Endothelial cell of umbilical vein (primary cell): Measurements from ENCODE around the gene GGNBP2.

Experiments used
- EZH2 ChIP-seq: IDR thresholded peaks from 2 replicates; pipeline ENCODE4 v1.6.1; 2012; ENCODE audit warnings: borderline replicate concordance, low read depth, mild to moderate bottlenecking, moderate library complexity, low read length, inconsistent platforms; ENCODE audit not compliant: severe bottlenecking
- FOS ChIP-seq: IDR thresholded peaks from 2 replicates; pipeline ENCODE4 v1.6.1; 2011; ENCODE audit warnings: mild to moderate bottlenecking, low read length, moderate library complexity, borderline replicate concordance; ENCODE audit not compliant: insufficient read depth
- JUN ChIP-seq: IDR thresholded peaks from 2 replicates; pipeline ENCODE4 v1.6.1; 2011; ENCODE audit warnings: borderline replicate concordance, low read depth; ENCODE audit not compliant: insufficient read length, insufficient read depth
- MYC ChIP-seq: IDR thresholded peaks from one replicate; pipeline ENCODE4 v1.6.1; 2011; ENCODE audit warnings: mild to moderate bottlenecking, low read depth, low read length
- POLR2A ChIP-seq: IDR thresholded peaks from 2 replicates; pipeline ENCODE4 v1.6.1; 2012; ENCODE audit warnings: low read depth, mild to moderate bottlenecking, control low read depth, low read length
- POLR2AphosphoS5 ChIP-seq: IDR thresholded peaks from 2 replicates; pipeline ENCODE4 v1.6.1; 2012; ENCODE audit warnings: low read depth, mild to moderate bottlenecking, control low read depth, low read length, moderate library complexity; ENCODE audit not compliant: insufficient read depth
- TF ChIP-seq, protein P1 (sequence below), 2 donors: IDR thresholded peaks; 1 replicate in 1 of 2; 2 replicates in 1 of 2; pipeline ENCODE4 v1.5.1; 2011; ENCODE audit warnings: low read length in 2 of 2, mild to moderate bottlenecking in 2 of 2, moderate library complexity in 2 of 2, control low read depth in 1 of 2, inconsistent platforms in 1 of 2, low read depth in 1 of 2; ENCODE audit not compliant: insufficient read depth in 1 of 2; ENCODE audit errors: extremely low read depth in 1 of 2
- TF ChIP-seq, protein P2 (sequence below): IDR thresholded peaks from 2 replicates; pipeline ENCODE4 v1.6.1; 2011; ENCODE audit not compliant: insufficient read depth, insufficient read length

DNA sequence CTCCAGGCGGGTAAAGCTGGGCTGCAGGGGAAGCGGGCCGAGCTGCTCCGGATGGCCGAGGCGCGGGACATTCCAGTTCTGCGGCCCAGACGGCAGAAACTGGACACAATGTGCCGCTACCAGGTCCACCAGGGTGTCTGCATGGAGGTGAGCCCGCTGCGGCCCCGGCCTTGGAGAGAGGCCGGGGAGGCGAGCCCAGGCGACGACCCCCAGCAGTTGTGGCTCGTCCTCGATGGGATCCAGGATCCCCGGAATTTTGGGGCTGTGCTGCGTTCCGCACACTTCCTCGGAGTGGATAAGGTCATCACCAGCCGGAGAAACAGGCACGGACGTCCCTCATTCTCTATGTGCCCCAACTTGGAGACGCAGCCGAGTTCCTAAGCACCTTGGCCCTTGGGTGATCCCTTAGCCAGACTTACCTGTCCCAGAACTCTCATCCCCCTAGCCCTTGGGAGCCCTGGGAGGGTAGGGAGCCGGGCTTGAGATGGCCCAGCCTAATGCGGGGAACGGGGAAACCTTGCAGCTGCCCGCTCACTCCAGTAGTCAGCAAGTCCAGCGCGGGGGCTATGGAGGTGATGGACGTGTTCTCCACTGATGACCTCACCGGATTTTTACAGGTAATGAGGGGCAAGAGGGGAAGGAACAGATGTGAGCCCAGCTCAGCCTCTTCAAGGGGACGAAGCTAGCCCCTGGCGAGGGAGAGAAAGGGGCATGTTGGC, 57.5 kb downstream of the GGNBP2 start:
- TF ChIP-seq POLR2A = no peak
- TF ChIP-seq, protein P1, sequence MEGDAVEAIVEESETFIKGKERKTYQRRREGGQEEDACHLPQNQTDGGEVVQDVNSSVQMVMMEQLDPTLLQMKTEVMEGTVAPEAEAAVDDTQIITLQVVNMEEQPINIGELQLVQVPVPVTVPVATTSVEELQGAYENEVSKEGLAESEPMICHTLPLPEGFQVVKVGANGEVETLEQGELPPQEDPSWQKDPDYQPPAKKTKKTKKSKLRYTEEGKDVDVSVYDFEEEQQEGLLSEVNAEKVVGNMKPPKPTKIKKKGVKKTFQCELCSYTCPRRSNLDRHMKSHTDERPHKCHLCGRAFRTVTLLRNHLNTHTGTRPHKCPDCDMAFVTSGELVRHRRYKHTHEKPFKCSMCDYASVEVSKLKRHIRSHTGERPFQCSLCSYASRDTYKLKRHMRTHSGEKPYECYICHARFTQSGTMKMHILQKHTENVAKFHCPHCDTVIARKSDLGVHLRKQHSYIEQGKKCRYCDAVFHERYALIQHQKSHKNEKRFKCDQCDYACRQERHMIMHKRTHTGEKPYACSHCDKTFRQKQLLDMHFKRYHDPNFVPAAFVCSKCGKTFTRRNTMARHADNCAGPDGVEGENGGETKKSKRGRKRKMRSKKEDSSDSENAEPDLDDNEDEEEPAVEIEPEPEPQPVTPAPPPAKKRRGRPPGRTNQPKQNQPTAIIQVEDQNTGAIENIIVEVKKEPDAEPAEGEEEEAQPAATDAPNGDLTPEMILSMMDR (IDR thresholded peaks at IDR 0.05; ENCODE audit: extremely low read depth in 1 of 2, insufficient read depth in 1 of 2, low read depth in 1 of 2, low read length in 2 of 2) = no peak
- no peak for TF ChIP-seq EZH2
- no peak for TF ChIP-seq MYC
- TF ChIP-seq POLR2AphosphoS5 = no peak
- no peak for TF ChIP-seq JUN
- no peak for TF ChIP-seq FOS
- TF ChIP-seq, protein P2, sequence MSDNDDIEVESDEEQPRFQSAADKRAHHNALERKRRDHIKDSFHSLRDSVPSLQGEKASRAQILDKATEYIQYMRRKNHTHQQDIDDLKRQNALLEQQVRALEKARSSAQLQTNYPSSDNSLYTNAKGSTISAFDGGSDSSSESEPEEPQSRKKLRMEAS = no peak
